K562 treated with DMSO at 1 percent for 12 hours (cell line): ENCODE measurements around the gene C2orf15. TPM values are rescaled to one million over a fixed set of nuclear protein-coding genes. Genes with fewer than 3 reads are reported as not detected.

Source experiments
- total RNA-seq: library from RNA; unstranded; fragments of 300-600 nt; gene quantifications from 2 replicates; pipeline ENCODE4 v1.2.3, GENCODE V29; 2022; ENCODE audit not compliant: insufficient read depth

C2orf15 gene, protein sequence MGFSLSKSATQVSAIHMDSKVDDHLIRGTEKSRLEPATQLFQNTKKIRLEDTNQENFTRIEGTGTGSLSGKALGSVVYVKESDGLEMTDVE
- 0.68 TPM in 1 of 2 replicates, not detected in the other for total RNA-seq

DNA sequence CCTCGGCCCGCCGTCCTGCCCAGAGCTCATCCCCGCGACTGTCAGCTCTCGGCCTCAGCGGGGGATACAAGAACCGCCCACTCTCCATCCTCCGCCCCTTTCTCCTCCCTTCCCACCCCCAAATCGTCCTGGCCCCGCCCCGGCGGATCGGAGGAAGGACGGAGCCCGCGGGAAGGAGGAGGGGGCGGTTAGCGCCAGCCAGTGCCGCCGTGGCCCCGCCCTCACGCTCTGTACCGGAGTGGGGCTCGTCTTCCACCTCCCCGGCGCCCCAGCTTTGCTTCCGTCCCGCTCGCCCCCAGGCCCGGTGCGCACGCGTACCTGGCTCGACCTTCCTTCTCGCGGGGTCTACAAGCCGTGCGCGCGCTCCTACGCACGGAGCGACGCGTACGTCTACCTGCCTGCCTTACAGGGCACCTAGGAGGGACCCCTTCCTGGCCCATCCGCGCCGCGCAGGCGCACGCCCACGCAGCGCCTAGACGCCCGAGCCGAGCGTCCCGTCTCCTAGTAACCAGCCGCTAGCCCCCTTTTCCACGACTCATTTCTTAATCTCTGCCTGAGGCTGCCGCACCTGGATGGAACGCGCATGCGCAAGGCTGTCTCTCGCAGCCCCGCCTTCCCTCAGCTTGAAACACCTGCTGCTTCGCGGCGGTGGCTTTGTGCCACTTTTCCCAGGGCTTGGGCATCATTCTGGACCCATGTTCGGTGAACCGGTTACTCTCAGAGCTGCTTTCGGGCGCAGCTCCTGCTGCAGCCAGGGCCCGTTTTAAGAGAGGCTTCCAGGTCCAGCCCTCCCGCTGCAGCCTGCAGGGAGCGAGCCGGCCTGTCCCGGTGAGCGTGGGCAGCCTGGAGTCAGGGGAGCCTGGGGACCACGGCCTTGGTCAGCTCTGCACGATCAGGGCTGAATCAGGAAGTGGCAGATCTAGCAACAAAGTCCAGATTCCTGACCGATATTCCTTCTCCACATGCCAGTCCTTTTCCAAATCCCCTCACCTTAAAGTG, at the start of gene C2orf15:
Gene C2orf15, plus strand, starts transcription at position 598 of the 999 bp plus-strand sequence. CDS start 8,852 bp downstream, outside the sequence.

GRCh38 chr2:99154643-99155536, 13.4 kb downstream of the C2orf15 start, which contains the start of the genes LIPT1 and TSGA10:
TSS of gene LIPT1 (plus strand) at chr2:99154967. CDS start at chr2:99161958, 6,991 bp downstream.
TSS of gene TSGA10 (minus strand) at chr2:99154942. CDS start at chr2:99109439, 45,503 bp downstream.

DNA sequence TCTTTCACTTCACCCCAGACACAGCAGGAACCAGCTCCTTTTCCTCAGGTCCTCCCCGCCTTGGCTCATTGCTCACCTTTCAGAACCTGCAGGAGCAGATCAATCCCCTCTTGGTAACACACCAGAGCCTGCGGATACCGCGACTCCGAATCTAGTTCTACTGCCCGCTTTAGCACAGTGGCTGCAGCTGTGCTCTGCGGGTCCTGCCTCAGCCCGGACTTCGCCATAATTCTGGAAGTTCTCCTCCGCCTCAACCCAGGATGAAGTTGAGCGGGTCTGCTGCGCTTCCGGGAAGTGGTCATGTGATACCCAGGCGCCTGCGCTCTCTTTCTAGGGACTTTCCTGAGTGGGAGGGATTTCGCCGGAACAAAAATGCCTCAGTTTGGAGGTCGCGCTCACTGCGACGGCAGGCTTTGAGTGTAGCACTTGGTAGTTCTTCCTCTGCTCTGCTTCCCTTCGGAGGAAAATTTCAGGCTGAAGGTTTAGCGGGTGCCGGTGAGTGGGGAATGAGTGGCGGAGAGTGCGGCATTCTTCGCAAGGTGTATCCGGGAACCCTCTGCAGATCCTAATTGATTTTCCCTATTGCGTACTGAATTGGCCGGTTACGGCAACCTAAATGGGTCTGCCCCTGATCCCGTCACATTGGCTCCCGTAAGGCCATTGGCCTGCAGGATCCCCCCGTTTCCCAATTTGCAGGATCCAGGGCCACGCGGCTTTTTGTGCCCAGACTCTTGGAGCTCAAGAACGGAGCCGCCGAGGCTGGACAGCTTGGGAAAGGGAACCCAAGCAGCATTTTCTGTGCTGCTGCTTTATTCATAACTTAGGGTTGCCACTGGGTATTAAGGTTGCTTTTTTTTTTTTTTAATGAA, 39.5 kb downstream of the C2orf15 start, which contains the start of the genes MITD1 and MRPL30:
Gene MITD1, minus strand, starts transcription at position 304 of the 869 bp plus-strand sequence. Its CDS starts 77 bp downstream, at position 227.
Gene MRPL30, plus strand, starts transcription at position 430 of the 869 bp plus-strand sequence. CDS start 5,020 bp downstream, outside the sequence.

Other genes starting within 250 kb of the C2orf15 start
- not detected in 2 replicates for gene CRACDL, start 205.5 kb upstream of the C2orf15 start, total RNA-seq
- gene TSGA10, start 13.2 kb downstream of the C2orf15 start, total RNA-seq = 0.79 TPM in 1 of 2 replicates, not detected in the other
- gene LIPT1, start 13.3 kb downstream of the C2orf15 start, total RNA-seq = 2.2 and 4.7 TPM in 2 replicates
- 11.5 and 32.3 TPM in 2 replicates for gene MITD1, start 39.4 kb downstream of the C2orf15 start, total RNA-seq
- 22.0 and 39.8 TPM in 2 replicates for gene MRPL30, start 39.5 kb downstream of the C2orf15 start, total RNA-seq
- 1.8 and 2.9 TPM in 2 replicates for gene LYG2, start 114.0 kb downstream of the C2orf15 start, total RNA-seq
- 0.88 TPM in 1 of 2 replicates, not detected in the other for gene LYG1, start 159.5 kb downstream of the C2orf15 start, total RNA-seq
- gene TXNDC9, start 194.6 kb downstream of the C2orf15 start, total RNA-seq = 19.8 and 28.8 TPM in 2 replicates
- 29.2 and 36.0 TPM in 2 replicates for gene EIF5B, start 195.7 kb downstream of the C2orf15 start, total RNA-seq